Breast epithelium (tissue), 3 donors: Measurements from ENCODE around the gene BEST1.

Experiments used
- POLR2A ChIP-seq: fragments of 450-650 bp; IDR thresholded peaks from one replicate; pipeline ENCODE4 v1.6.1; 2016; ENCODE audit warnings: antibody characterized with exemption, mild to moderate bottlenecking, moderate library complexity
- POLR2AphosphoS5 ChIP-seq, 3 donors: sonication (generic); formaldehyde crosslinking; IDR thresholded peaks; one replicate each; pipeline ENCODE4 v1.6.1; 2017; ENCODE audit warnings: antibody characterized with exemption in 3 of 3
- TF ChIP-seq, protein P1 (sequence below), 3 donors: fragments of 450-650 bp; IDR thresholded peaks; one replicate each; pipeline ENCODE4 v1.5.1; 2016 to 2017; ENCODE audit warnings: antibody characterized with exemption in 3 of 3, mild to moderate bottlenecking in 3 of 3, moderate library complexity in 3 of 3

DNA sequence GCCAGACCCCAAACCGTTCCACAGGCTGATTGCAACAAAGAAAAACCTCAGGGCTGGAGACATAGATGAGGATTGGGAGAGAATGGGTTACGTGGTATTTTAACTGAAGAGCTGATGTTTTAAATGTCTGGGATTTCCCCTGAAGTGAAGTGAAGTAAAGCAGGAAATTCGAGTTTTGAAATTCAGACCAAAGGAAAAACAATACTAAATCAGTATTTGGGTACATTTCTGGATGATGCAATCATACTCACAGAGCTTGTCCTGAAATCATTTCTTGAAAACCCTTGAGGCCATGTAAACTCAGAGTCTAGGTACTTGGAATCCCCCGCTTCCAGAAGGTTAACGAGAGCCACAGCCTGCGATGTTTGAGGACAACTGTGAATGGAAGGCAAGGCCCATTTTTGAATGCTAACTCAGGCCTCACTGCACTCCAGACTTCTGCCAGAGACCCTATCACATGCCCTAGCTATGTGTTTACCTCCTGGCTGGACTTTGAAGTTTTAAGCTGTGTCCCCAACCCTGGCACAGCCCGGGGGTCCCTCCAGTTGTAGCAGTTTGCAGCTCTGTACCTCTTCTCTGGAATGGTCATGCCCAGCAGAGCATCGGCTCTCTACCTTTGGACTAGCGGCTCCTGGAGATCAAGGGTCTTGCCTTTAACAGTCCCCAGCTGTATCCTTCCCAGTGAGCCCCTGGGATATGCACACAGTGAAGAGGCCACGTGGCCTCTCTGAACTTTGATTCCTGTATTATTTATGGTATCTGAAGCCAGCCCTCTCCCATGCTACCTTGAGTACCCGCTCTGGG lies 22.7 kb downstream of the BEST1 start:
- TF ChIP-seq POLR2AphosphoS5 (IDR thresholded peaks at IDR 0.05) (peak in 2 of 3 donors; percentile 51 to 79), POLR2A (peak; percentile 6)
- TF ChIP-seq, protein P1, sequence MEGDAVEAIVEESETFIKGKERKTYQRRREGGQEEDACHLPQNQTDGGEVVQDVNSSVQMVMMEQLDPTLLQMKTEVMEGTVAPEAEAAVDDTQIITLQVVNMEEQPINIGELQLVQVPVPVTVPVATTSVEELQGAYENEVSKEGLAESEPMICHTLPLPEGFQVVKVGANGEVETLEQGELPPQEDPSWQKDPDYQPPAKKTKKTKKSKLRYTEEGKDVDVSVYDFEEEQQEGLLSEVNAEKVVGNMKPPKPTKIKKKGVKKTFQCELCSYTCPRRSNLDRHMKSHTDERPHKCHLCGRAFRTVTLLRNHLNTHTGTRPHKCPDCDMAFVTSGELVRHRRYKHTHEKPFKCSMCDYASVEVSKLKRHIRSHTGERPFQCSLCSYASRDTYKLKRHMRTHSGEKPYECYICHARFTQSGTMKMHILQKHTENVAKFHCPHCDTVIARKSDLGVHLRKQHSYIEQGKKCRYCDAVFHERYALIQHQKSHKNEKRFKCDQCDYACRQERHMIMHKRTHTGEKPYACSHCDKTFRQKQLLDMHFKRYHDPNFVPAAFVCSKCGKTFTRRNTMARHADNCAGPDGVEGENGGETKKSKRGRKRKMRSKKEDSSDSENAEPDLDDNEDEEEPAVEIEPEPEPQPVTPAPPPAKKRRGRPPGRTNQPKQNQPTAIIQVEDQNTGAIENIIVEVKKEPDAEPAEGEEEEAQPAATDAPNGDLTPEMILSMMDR (IDR thresholded peaks at IDR 0.05), result no peak
